T-helper 1 cell (primary cell): ENCODE measurements around the gene IP6K3.

Experiments used
- DNase-seq, 5 donors: peaks; one replicate each; pipeline ENCODE4 v3.0.0-alpha.2; 2012 to 2020

Gene IP6K3

DNA sequence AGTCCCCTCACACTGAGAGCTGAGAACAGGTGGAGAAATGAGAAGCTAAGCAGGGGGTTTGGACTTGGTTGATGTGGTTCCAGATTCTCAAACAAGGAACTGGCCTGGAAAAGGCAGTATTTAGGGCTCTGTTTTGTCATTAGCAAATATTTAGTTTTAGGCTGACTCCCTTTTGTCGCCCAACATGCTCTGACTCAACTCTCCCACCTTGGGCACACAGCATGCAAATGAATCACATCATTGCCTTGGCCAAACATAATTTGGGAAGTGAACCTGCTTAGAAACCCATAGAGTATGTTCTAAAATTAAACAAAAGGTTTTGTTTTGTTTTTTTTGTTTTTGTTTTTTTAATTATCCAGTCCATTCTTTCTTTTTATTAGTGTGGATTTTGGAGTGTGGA lies 25.7 kb downstream of the IP6K3 start:
- DNase-seq: no peak

DNA sequence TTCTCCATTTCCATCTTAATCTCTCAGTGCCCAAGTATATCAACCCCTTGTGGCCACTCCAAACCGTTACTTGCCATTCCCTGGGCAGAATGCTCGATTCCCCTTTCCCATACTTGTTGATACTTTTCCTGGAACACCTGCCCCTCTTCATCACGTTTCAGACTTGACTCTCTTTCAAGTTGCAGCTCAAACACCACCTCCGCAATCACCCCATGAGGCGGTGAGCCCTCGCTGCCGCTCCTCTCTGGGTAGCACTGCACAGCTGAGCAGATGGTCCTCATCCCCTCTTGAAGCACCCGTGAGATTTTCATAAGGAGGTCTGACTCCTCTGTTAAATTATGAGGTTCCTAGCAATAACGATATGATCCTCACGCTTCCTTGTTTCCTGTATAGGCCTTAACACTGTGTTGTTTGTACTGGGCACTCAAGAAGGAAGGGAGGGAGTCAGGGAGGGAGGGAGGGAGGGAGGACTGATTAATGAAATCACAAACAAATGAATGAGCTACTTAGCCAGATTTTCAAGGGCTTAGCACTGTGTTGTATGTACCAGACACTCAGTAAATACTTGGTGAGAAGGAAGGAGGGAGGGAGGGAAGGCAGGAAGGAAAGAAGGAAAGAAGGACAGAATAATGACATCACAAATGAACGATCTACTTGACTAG lies 27.2 kb downstream of the IP6K3 start:
- DNase-seq: no peak

DNA sequence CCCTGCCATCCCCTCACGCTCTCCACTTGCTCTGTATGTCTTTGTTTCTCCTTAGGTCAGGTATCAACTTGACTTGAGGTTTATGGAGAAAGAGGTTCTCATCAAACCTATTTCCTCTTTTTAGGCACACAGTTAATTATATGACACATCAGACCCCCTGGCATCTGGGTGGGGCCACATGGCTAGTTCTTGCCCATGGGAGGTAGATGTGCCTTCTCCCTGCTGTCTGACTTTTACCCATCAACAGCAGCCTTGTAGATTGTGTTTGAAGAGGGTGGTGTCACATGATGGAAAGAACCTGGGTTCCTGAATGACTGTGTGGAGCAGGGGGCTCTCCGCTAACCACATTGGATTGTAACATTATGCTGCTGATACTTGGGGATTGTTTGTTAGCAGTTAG lies 28.0 kb downstream of the IP6K3 start:
- no peak for DNase-seq

DNA sequence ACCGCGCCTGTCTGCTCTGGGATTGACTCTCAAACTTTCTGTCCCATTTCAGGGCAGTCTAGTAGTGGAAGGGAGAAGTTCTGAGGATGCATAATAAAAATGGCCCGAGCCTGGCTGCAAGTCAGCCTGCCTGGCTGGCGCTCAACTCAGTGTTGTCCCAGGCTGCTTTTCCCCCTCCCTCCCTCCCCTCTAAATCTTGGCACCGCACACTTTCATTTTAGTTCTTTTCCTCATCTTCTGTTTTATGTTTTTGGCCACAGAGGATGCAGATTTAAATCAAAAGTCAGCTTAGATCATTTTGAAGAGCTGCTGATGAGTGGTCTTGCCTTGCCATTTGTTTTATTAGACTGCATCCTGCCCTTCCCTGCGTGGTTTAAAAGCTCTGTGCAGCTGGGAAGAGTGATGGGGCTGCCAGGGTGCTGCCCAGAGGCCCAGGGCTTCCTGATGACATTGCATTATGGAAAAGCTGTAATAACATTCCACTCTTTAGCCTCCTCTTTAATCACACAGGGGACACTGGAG lies 28.7 kb downstream of the IP6K3 start:
- DNase-seq: no peak

DNA sequence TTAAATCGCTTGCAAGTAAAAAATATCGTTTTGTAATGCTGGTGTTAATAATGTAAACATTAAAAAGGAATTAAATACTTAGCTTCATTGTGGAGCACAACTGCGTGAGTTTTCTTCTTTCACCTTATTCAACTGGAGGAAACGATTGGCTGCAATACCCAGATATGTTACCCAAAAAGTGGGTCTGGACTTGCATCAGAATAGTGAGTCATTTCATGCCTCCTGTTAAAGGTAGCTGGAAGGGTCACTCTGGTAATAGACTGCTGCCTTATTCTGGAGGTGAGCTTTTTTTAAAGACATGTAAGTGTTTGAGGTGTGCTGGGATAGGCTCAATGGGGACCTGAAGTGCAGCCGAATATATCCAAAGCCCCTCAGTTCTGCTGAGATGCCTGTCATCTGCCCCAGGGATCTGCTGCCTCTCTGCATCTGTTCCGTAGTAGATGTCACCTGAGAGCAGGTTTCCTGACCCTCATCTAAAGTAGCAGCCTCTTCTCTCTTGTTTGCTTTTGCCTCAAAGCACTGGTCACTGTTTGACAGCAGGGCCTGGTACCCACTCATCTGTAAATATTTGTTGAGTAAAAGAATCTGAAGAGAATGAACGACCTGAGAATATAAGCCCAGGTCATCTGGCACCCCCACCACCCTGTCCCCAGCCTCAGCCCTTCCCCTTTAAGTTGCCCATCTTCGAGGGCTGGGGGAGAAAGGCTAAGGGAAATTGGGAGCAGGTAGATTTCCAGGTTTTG lies 29.6 kb downstream of the IP6K3 start:
- DNase-seq: no peak

DNA sequence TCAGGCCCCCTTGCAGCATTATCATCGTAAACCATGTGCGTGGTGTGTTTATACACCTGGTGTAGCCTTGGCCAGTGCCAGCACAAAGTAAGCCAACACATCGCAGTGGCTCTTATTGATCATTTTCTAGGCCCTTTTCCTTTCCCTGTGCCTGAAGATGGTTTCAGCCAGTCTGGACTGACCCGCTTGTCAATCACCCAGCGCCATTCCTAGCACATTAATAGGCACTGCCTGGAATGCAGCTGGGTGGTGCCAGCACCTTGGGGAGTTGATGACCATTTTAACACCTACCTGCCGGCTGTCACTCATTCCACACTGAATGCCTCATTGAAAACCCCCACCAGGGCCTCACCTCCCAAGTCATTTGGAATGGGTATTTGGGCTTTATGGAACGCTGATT lies 30.3 kb downstream of the IP6K3 start:
- DNase-seq: no peak

DNA sequence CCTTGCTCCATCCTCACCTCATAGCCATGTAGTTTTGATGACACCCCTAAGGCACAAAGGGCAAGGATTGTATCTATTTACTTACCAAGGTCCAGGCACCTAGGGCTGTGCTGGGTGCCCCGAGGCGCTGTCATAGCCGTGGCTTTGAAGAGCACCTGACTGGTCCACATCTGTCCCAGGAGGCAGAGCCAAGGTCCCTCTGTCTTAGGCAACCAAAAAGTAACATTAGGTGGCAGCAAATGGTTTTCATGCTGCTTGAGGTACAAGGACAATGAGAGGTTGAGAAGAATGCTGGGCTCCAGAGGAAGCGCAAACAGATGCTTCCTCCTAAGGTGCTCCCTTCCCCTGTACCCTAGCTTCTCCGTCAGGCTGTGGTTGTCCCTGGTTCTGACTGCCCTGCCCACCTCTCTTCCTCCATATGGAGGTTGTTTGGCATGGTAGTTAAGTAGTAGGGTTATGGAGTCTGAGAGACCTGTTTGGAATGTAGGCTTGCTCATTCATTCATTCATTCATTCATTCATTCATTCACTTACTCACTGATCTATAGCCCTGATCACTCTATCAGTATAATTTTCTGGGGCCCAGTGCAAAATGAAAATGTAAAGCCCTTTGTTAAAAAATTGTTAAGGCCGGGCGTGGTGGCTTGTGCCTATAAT lies 32.2 kb downstream of the IP6K3 start:
- DNase-seq: no peak

DNA sequence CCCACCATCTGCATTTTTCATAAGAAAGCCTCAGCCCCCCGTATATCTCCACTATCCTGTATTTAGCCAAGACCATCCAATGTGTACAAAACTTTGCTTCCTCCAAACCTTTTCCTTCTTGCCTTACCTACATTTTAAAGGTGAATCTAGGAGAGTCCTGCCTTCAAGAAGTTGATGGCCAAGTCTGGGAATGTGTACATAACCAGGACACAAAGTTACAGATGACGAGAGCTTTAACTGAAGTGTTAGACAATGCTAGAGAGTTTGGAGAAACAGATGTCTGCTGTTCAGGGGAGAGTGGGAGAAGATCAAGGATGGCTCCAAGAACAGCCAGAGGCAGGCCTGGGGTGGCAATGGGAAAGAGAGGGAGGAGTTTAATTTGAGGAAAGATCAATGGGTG lies 32.9 kb downstream of the IP6K3 start:
- DNase-seq: no peak

DNA sequence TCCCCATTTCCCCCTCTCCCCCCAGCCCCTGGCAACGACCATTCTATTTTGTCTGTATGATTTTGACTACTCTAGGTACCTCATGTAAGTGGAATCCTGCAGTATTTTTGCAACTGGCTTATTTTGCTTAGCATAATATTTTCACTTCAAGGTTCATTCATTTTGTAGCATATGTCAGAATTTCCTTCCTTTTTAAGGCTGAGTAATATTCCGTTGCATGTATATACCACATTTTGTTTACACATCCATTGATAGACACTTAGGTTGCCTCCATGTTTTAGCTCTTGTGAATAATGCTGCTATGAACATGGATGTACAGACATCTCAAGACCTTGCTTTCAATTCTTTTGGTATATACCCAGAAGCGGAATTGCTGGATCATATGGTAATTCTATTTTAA lies 33.8 kb downstream of the IP6K3 start:
- no peak for DNase-seq

DNA sequence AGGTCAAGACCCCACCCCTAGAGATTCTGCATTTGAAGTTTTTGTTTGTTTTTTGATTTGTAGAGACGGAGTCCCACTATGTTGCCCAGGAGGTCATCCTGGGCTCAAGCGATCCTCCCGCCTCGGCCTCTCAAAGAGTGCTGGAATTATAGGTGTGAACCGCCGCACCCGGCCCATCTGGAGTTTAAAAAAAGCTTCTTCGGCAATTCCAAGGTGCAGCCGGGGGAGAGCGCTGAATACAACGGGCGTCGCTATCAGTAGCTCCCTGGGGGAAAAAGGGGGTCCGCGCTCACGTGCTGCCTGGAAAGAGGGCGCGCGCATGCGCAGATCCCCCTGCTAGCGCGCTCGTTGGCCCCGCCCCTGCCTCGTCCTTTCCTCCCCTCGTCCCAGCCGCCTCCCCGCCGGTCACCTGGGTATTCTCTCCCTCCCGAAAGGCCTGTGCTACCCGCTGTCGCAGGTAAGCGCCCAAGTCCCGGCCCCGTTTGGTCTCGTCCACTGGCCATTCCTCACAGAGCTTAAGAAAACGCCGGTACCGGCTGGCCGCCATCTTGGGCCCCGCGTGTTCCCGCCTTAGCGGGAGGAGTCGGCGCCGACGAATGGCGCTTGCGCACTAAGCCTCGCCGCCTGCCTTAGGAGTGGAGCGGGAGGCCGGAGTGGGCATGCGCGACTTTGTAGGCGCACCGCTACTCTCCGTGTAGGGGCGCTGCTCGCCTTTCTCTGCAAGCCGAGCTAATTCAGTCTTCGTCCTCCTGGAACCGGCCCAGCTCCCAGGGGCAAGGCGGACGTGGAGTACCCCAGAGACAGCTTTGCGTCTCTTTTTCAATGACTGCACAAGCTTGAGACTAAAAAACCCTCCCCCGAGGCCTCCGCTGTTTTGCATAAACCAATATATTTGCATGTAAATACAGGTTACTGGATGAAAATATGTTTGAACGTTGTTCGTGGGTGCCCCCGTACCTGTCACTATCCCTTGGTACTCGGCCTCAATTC lies 35.3 kb downstream of the IP6K3 start, which contains the start of gene UQCC2:
UQCC2 (minus strand) TSS at position 561 of the 990 bp plus-strand sequence; CDS start at position 547, 14 bp downstream.
- peak; percentile 97 to 98 (median 97) for DNase-seq

DNA sequence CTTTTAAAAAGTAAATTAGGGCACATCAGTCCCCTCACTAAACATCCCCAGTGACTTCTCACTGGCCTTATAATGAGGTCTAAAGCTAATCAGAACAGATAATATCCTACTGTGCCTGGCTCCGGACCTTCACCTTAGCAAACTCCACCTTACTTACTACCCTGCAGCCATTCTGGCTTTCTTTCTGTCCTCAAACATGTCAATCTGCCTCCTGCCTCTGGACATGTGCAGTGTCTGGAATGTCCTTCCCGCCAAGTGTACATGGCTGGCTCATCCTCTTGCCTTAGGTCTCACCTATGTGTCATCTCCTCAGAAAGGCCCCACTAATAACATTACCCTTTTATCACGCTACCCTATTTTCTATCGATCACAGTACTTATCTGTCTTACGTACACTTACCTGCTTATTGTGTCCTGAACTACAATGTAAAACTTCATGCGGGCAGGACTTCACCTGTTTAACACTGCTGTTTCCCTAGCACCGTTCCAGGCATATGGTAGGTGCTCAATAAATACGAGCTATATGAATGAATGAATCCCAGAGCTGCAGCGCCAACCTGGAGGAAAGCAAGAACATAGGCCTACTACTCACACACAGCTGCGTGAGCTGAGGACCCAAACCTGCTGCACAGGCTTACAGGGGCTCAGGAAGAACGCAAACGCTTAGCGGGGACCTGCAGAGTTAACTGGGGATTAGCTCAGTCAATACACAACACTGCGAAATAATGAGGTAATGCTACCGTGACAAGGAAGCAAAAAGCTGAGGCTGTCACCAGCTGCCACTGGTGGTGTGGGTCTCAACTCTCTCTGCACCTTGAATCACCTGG lies 36.2 kb downstream of the IP6K3 start:
- DNase-seq: no peak

DNA sequence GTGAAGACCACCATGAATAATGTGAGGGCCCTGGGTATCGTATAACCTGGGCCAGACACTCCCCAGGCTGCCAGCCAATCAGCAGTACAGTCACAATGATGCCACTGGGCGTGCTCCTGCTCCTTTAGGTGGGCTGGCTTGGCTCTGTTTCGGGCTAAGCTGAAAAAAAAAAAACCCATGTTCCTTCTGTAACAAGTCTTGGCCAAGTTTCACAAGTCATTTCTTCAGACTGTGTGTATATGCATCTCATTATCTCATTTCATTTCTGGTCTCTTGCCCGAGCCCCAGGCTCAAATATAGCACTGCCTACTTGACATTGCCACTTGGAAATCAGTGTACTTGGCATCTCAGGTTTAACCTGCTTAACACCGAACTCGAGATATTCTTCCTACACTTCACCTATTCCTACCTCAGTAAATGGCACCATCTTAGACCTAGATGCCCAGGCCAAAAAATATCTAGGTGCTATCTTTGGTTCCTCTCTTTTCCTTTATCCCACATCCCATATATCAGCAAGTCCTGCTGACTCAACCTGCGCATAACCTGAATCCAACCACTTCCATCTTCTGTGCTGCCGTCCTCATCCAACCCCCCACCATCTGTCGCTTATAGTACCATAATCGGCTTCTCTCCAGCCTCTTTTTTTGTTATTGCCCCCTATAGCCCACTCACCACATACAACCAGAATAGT lies 37.0 kb downstream of the IP6K3 start:
- DNase-seq: no peak

DNA sequence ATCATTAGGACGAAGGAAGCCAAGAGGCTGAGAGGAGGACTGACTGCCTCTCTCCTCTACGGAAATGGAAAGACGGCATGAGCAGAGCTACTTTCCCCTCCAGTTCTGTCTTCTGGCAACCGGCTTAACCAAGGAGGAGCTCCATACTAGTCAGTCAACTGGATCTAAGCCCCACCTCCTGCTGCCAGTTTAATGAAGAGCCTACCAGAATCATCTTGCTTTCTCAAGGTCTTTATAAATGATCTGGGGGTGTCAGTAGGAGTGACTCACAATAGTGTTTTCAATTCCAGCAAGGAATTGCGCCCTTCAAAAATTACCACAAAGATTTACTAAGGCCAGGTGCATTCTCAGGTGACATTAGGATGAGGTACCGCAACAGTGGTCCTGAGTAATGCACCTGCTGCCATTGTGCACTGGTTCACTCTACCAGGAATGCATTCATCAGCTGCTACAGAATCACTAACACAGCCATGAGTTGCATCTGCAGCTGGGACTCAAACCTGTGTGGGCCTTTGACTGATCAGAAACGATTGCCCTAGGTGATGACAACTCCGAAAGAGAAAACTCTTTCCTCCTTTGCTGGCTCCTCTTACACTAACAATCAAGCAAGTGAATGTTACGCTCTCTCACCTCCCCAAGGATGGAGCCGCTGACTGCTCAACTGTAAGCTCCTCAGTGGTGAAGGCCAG lies 38.0 kb downstream of the IP6K3 start:
- no peak for DNase-seq

DNA sequence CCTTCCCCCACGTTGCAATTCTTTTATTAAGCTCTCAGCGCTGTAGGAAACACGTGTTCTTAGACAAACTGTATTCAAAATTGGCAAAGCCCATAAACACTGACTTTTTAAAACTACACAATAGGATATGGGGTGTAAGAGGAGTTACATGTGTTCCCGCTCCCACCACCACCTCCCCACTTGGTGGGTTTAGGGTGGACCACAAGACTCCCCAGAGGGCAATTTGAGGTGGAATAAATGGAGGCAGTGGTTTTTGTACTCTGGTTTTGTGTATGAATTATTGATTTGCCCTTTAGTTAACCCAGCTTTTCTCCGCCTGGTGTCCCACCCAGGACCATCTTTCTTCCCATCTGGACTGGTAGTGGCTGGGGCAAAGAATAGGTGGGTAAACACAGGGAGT lies 38.9 kb downstream of the IP6K3 start:
- DNase-seq: no peak

DNA sequence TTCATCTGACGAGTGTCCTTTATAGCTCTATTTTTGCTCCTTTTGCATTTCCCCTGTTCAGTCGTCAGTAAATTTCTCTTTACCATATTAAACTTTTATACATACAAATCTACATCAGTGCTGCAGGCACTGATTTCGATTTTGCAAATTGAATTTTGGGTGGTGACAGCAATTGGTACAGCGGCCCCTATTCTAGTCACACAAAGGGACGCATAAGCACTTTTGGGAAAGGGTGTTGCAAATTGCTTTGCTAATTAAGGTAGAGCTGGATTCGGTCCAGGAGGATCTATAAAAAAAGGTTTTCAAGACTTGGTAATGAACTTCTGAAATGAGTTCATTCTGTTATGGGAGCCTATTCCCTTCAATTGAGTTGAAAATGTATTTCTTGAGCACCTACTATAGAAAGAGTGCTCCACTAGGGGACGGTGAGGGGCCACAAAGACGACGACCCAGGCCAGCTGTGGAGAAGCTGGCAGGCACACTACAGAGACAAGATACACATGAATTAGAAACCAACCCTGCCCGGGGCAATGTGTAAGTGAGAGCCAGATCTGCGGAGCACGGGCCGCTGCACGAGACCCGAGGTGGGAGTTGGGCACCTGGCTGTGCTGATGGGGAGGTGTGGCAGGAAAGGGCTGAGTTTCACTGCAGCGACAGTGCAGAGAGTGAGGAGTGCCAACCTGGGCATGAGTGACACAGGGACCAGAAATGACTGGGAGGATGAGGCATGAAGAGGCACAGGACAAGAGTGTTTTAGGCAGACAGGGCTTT lies 40.6 kb downstream of the IP6K3 start:
- DNase-seq: no peak

DNA sequence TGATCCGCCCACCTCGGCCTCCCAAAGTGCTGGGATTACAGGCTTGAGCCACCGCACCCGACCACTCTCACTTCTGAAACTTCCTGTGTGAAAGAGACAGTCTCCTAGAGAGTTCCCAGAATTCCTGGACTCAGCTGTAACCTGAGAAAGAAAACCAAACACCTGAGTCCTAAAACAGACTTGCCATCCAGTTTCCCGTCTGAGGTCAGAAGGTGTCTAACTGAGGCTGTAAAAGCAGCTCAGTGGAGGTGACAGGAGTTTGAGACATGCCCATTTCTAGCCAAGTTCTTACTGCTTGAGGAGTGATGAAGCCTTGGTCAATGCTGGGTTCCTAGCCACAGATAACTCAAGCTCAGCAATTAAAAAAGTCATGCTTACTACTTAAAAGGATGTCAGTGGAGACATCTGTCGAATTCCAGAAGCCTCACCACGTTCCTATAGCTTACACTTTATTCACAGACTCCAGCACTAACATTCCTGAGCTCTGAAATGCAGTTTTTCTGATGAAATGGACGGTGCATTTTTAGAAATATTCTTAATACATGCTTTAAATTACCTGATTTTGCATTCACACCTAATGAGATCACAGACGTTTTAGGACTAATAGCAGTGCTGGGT lies 41.3 kb downstream of the IP6K3 start:
- DNase-seq: no peak

DNA sequence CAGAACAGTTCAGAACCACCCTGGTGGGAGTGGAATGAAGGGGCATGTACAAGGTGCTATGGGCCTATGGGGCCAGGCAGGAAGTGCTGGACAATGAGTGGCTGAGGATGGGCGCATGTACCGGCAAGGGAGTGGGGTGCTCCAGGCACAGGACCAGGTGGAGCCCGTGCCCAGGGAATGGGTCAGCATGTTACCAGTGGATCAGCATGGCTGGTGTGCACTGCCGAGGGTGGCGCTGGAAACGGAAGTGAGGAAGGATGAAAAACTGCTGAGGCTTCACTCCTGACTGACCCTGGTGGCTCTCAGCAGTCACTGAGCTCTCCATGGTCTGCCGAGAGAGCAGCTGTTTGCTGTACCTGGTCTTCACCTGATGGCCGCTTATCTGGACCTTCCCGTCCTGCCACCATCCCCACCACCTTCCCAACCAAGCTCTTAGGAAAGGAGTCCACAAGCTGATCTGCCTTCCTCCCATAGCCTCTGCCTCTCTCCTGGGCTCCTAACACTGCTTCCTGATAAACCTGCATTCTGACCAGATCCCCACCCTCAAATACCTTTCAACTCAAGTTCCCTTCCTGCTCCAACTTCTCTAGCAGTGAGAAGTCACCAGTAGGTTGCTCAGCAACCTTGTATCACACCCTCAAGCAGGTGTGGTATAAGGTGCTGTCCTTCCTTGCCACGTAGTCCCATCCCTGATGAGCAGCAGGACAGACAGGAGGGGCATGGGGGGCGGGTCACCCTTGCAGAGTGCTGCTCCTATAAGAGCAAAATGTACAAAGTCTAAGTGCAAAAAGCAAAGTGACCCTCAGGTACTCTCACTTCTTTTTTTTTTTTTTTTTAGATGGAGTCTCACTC lies 42.3 kb downstream of the IP6K3 start:
- no peak for DNase-seq
